Measurements from ENCODE around the gene ACOT12. TPM values are rescaled to one million over a fixed set of nuclear protein-coding genes. Genes with fewer than 3 reads are reported as not detected.
"Not testable (repeated sequence)": the region's sequence is repeated elsewhere in the genome, so short reads cannot be mapped to it uniquely, and the experiment has no call there.

The ACOT12 gene
- total and polyA plus RNA-seq, 2 donors = 0.05 to 0.21 TPM

DNA sequence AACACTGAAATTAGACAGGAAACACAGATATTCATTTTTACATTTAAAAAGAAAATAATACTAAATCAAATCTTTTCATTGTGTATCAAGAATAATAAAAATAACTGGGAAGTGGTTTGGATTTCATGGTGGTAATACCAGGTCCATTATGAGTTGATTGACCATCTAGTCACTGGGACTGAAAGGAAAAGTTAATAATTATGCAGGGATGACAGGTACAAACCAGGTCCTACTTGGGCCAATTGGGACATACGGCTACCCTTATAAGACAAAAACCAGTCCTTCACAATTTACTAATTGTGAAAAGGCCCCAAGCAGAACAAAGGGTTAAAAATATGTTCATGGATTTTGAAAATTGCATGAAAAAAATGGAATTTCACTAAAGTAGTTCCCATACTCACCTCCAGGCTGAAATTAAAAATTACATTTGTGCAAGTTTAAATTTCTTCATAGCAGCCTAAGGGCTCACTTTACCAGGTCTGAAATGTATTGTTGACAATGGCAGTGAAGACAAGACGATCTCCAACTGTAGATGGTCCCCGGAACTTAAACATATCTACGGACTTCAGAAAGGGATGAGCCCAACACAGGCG is 48.4 kb downstream of the ACOT12 start:
- H3K36me3 ChIP-seq (ENCODE audit: insufficient read depth) = no peaks in the 10 kb centered on the region
- no peaks in the 10 kb centered on the region for H3K4me1 ChIP-seq (ENCODE audit: insufficient read depth)
- WGBS = 89% methylated on average over 5 of the region's 5 CpGs
- no peak overlapping the region for H3K4me3 ChIP-seq (ENCODE audit: low read depth, low read length)
- H3K27ac ChIP-seq (ENCODE audit: low read depth) = no peak overlapping the region
- no peak for DNase-seq (ENCODE audit: extremely low spot score)

DNA sequence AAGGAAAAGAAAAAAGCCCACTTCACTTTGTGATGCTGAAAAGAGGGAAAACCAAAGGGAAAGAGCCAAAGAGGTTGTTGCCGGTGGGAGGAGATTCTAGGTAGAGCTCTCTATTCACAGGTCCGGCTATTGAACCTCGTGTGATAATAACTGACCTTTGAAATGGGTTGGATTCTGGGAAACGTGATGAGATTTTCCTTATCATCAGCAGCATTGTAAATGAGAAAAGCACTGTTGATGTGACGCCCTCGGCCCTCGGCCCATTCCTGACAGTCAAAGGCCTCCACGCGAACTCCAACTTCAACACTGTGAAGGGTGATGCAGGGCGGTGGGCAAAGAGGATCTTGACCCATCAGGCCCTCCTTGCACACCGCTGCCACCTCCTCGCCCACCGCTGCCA is 49.2 kb downstream of the ACOT12 start:
- no peak overlapping the region for H3K27ac ChIP-seq (ENCODE audit: low read depth)
- H3K36me3 ChIP-seq (ENCODE audit: insufficient read depth) = no peaks in the 10 kb centered on the region
- DNase-seq (ENCODE audit: extremely low spot score) = no peak
- no peak overlapping the region for H3K4me3 ChIP-seq (ENCODE audit: low read depth, low read length)
- no peaks in the 10 kb centered on the region for H3K4me1 ChIP-seq (ENCODE audit: insufficient read depth)
- WGBS = 81% methylated on average over 13 of the region's 13 CpGs

DNA sequence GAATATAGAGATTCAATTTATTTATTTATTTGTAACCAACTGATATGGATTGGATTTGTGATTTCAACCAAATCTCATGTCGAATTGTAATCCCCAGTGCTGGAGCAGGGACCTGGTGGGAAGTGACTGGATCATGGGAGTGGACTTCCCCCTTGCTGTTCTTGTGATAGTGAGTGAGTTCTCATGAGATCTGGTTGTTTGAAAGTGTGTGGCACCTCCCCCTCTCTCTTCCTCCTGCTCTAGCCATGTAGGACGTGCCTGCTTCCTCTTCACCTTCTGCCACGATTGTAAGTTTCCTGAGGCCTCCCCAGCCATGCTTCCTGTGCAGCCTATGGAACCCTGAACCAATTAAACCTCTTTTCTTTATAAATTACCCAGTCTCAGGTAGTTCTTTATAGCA is 55.7 kb downstream of the ACOT12 start:
- not testable (repeated sequence) for H3K27ac ChIP-seq (ENCODE audit: low read depth); H3K4me1 ChIP-seq (ENCODE audit: insufficient read depth); DNase-seq (ENCODE audit: extremely low spot score); H3K4me3 ChIP-seq (ENCODE audit: low read depth, low read length); H3K36me3 ChIP-seq (ENCODE audit: insufficient read depth)
- 57% methylated on average over 3 of the region's 3 CpGs for WGBS

DNA sequence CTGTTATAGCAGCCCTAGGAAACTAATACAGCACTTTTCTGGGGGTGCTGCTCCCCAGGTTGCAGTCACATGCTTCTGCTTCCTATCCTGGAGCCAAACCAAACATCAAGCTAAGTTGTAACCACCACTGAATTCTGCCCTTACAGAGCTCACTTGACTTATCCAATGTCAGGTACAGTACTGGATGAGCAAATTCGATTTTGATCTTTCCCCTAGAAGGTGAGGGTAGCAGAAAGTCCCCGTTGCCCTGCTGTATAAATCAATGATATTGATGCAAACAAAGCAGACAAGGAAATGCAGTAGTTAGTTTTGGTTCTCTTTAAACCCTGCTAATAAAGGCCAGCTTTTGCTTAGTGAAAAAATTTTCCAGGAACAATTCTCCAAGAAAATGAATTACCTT is 56.1 kb downstream of the ACOT12 start:
- Histone ChIP-seq H3K4me1 (ENCODE audit: insufficient read depth) (no peaks in the 10 kb centered on the region), H3K36me3 (ENCODE audit: insufficient read depth) (no peaks in the 10 kb centered on the region), H3K27ac (ENCODE audit: low read depth) (no peak overlapping the region), H3K4me3 (ENCODE audit: low read depth, low read length) (no peak overlapping the region)
- DNase-seq (ENCODE audit: extremely low spot score) = no peak
- 83% methylated on average over 2 of the region's 2 CpGs for WGBS

DNA sequence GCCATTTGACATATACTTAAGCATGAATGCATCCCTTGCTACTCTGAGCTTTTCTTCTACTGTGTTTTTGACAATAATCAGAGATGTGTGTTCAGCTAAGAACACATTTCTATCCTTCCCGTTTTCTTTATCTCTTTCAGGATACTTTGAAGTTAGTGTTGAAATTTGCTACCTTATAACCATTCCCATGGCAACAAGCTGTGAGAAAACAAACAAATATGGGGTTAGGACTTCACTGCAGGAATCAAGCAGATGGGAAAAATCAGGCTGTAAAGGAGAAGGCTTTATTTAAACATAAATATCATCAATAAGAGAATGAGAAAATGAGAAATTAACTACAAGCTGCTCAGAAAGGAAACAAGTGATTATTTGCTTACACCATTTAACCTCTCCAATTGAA is 57.4 kb downstream of the ACOT12 start:
- H3K4me1 ChIP-seq (ENCODE audit: insufficient read depth) = no peaks in the 10 kb centered on the region
- WGBS = 21% methylated on average over 1 of the region's 1 CpG

DNA sequence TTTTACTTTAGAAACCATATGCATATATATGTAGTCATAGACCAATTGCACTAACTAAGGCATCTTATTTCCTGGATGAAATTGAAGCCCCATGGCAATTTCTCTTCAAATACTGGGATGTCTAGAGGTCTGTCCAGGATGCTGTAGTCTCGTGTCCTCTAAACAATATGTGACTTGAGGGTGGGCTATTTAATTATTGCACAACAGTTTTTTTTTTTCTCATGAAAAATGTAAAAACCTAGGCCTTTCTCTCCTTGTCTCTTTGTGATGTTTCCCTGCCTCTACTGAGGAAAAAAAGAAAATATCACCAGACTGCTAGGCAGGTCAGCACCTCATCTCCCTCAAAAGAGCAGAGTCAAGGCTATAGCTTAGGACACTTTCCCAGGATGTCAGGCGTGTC is 58.0 kb downstream of the ACOT12 start:
- no peak for DNase-seq (ENCODE audit: extremely low spot score)
- Histone ChIP-seq H3K4me3 (ENCODE audit: low read depth, low read length) (no peak overlapping the region), H3K4me1 (ENCODE audit: insufficient read depth) (no peaks in the 10 kb centered on the region), H3K36me3 (ENCODE audit: insufficient read depth) (no peaks in the 10 kb centered on the region), H3K27ac (ENCODE audit: low read depth) (no peak overlapping the region)
- 89% methylated on average over 2 of the region's 2 CpGs for WGBS

More for the DNA sequence above, 57.4 kb downstream of the ACOT12 start:
- Histone ChIP-seq H3K4me3 (ENCODE audit: low read depth, low read length) (no peak overlapping the region), H3K36me3 (ENCODE audit: insufficient read depth) (no peaks in the 10 kb centered on the region), H3K27ac (ENCODE audit: low read depth) (no peak overlapping the region)
- no peak for DNase-seq (ENCODE audit: extremely low spot score)

DNA sequence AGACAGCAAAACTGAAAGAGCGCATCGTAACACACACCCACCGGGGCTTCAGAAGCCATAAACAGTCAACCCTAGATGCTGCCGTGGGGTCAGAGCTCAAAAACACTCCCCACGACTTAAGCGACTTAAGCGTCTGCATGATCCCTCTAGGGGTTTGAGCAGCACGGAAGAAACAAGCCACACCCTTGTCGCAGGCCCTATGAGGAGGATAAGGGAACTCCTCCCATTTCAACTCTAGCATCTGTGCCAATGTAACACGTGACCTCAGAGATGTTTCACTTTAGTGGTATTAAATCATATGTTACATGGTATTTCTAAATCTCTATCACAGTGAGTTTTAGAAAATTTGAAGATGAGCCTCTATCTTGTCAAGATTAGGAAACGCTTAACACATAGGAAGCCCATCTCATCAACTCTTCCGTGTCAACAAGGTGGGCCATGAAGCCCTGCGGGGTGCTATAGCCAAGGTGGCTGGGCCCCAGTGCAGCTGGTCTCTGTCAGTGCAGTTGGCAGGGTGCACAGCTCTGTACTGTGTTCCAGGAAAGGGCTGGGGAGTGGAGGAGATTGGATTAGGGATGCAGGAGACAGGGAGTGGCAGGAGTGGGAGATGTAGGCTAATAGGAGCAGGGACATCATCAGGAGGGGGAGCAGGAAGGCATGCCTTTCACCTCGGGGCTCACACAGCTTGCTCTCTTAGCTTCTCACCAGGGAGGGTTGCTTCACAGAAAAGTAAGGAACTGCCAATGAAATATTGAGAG is 59.5 kb downstream of the ACOT12 start:
- peak overlapping the region; percentile 14 for H3K4me3 ChIP-seq (ENCODE audit: low read depth, low read length)
- H3K36me3 ChIP-seq (ENCODE audit: insufficient read depth) = no peaks in the 10 kb centered on the region
- WGBS = 48% methylated on average over 14 of the region's 14 CpGs
- no peaks in the 10 kb centered on the region for H3K4me1 ChIP-seq (ENCODE audit: insufficient read depth)
- DNase-seq (ENCODE audit: extremely low spot score) = no peak
- H3K27ac ChIP-seq (ENCODE audit: low read depth) = no peak overlapping the region

DNA sequence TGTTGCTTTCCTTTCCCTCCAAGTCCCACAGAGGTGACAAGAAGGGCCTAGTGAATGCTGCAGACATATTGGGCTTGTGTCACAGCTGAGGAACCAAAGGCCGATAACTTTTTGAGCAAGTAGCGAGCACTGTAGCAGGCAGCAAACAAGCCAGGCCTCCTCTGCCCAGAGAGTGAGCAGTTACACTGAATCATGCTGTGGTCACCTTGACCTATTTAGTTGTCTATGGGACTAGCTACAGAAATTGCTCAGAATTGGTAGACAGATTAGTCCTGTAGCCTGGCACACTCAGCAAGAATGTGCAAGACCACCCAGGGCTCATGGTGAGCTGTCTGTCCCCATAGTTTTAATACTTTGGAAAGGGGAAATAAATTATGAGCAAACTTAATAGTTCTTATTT is 67.4 kb downstream of the ACOT12 start:
- Histone ChIP-seq H3K4me1 (ENCODE audit: insufficient read depth) (no peaks in the 10 kb centered on the region), H3K4me3 (ENCODE audit: low read depth, low read length) (no peak overlapping the region), H3K27ac (ENCODE audit: low read depth) (no peak overlapping the region), H3K36me3 (ENCODE audit: insufficient read depth) (no peaks in the 10 kb centered on the region)
- WGBS = 96% methylated on average over 2 of the region's 2 CpGs
- no peak for DNase-seq (ENCODE audit: extremely low spot score)

DNA sequence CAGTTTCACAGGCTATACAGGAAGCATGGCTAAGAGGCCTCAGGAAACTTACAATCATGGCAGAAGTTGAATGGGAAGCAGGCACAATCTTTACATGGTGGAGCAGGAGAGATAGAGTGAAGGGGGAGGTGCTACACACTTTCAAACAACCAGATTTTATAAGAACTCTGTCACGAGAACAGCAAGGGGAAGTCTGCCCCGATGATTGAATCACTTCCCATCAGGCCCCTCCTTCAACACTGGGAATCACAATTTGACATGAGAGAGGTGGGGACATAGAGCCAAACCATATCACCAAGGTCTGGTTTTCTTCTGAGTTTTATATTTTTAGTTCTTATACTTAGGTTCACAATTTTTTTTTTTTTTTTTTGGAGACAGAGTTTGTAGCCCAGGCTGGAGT is 76.4 kb downstream of the ACOT12 start:
- 57% methylated on average over 2 of the region's 2 CpGs for WGBS
- Histone ChIP-seq H3K27ac (ENCODE audit: low read depth) (no peak overlapping the region), H3K4me1 (ENCODE audit: insufficient read depth) (no peaks in the 10 kb centered on the region), H3K36me3 (ENCODE audit: insufficient read depth) (no peaks in the 10 kb centered on the region), H3K4me3 (ENCODE audit: low read depth, low read length) (no peak overlapping the region)
- DNase-seq (ENCODE audit: extremely low spot score) = no peak

DNA sequence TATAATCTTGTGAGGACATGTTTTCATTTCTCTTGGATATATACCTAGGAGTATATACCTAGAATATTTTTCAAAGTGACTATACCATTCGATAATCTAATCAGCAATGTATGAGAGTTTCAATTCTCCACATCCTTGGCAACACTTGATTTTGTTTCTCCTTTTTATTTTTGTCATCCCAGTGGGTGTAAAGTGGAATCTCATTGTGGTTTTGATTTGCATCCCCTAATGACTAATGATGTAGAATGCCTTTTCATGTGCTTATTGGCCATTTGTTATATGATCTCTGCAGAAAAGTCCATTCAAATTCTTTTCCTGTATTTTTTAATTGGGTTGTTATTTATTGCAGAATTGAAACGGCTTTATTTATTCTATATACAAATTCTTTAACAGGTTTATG is 77.4 kb downstream of the ACOT12 start:
- no peak overlapping the region for H3K27ac ChIP-seq (ENCODE audit: low read depth)
- WGBS = 75% methylated on average over 2 of the region's 2 CpGs
- no peaks in the 10 kb centered on the region for H3K4me1 ChIP-seq (ENCODE audit: insufficient read depth)
- DNase-seq (ENCODE audit: extremely low spot score) = no peak
- H3K36me3 ChIP-seq (ENCODE audit: insufficient read depth) = no peaks in the 10 kb centered on the region
- no peak overlapping the region for H3K4me3 ChIP-seq (ENCODE audit: low read depth, low read length)

DNA sequence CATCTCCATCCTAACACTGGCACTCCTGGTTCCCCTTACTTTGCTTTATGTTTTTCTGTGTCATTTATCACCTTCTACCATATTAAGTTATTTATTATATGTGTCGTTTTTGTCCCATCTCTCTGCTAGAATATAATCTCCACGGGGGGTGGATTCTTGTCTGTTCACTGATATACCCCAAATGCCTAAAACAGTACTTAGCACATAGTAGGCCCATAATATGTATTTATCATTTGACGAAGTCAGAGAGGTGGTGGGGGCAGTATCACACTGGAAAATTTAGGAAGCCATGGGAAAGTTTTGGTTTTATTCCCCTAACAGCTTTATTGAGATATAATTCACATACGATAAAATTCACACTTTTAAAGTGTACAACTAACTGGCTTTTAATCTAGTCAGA is 78.1 kb downstream of the ACOT12 start:
- 89% methylated on average over 4 of the region's 4 CpGs for WGBS
- no peak overlapping the region for H3K4me3 ChIP-seq (ENCODE audit: low read depth, low read length)
- DNase-seq (ENCODE audit: extremely low spot score) = no peak
- H3K36me3 ChIP-seq (ENCODE audit: insufficient read depth) = no peaks in the 10 kb centered on the region
- no peak overlapping the region for H3K27ac ChIP-seq (ENCODE audit: low read depth)
- H3K4me1 ChIP-seq (ENCODE audit: insufficient read depth) = no peaks in the 10 kb centered on the region

DNA sequence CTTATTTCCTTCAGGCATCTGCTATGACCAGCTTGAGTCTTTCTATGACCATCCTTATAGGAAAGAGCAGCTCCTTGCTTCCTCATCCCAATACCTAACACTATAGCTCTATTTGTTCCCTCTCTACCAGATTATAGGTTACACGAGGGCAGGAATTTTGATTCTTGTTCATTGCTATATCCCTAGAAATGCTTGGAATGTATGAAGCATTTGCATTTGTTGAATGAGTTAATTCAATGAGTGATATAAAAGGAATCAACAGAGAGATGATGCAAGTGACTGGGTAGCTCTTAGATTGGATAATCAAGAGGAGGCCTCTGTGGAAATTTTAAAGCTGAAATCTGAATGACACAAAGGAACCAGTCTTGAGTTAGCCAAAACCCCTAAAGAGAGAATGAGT is 78.6 kb downstream of the ACOT12 start:
- DNase-seq (ENCODE audit: extremely low spot score) = no peak
- H3K36me3 ChIP-seq (ENCODE audit: insufficient read depth) = no peaks in the 10 kb centered on the region
- no peak overlapping the region for H3K27ac ChIP-seq (ENCODE audit: low read depth)
- H3K4me1 ChIP-seq (ENCODE audit: insufficient read depth) = no peaks in the 10 kb centered on the region
- WGBS = 65% methylated on average over 1 of the region's 1 CpG
- no peak overlapping the region for H3K4me3 ChIP-seq (ENCODE audit: low read depth, low read length)

DNA sequence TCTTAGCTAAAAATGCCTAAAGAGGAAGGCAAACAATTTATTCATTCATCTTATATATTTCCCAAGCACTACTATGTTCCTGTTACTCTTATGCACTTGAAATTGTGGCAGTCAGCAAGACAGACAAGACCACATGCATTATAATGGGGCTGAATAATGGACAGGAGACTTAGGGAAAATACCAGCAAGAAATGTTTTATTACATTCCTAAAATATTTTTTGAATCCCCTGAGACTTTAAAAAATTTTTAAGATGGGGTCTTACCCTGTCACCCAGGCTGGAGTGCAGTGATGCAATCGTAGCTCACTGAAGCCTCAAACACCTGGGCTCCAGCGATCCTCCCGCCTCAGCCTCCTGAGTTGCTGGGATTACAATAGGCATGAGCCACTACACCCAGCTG is 79.4 kb downstream of the ACOT12 start:
- H3K4me3 ChIP-seq (ENCODE audit: low read depth, low read length) = no peak overlapping the region
- no peak overlapping the region for H3K27ac ChIP-seq (ENCODE audit: low read depth)
- H3K36me3 ChIP-seq (ENCODE audit: insufficient read depth) = no peaks in the 10 kb centered on the region
- no peak for DNase-seq (ENCODE audit: extremely low spot score)
- 89% methylated on average over 3 of the region's 3 CpGs for WGBS
- no peaks in the 10 kb centered on the region for H3K4me1 ChIP-seq (ENCODE audit: insufficient read depth)

DNA sequence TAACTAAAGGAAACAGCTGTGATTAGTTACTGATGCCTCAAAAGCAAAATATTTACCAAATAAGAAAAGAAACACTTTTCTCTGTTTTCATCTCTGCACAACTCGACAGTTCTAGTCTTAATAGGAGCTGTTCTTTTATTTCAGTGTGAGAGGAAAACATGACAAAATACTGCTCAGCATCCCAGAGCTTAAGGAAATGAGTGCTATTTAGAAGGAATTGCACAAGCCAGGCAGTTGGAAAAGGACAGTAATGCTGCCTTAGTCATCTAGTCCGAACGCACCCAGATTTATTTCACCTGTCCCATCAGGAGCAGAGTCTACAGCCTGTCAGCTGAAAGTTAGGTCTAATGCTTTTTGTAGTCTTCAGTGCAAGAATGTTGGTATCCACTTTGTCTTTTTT is 80.2 kb downstream of the ACOT12 start:
- no peak for DNase-seq (ENCODE audit: extremely low spot score)
- Histone ChIP-seq H3K36me3 (ENCODE audit: insufficient read depth) (no peaks in the 10 kb centered on the region), H3K27ac (ENCODE audit: low read depth) (no peak overlapping the region), H3K4me3 (ENCODE audit: low read depth, low read length) (no peak overlapping the region), H3K4me1 (ENCODE audit: insufficient read depth) (no peaks in the 10 kb centered on the region)
- 75% methylated on average over 3 of the region's 3 CpGs for WGBS
